ENCODE results near the gene TOR2A.

TOR2A gene

DNA sequence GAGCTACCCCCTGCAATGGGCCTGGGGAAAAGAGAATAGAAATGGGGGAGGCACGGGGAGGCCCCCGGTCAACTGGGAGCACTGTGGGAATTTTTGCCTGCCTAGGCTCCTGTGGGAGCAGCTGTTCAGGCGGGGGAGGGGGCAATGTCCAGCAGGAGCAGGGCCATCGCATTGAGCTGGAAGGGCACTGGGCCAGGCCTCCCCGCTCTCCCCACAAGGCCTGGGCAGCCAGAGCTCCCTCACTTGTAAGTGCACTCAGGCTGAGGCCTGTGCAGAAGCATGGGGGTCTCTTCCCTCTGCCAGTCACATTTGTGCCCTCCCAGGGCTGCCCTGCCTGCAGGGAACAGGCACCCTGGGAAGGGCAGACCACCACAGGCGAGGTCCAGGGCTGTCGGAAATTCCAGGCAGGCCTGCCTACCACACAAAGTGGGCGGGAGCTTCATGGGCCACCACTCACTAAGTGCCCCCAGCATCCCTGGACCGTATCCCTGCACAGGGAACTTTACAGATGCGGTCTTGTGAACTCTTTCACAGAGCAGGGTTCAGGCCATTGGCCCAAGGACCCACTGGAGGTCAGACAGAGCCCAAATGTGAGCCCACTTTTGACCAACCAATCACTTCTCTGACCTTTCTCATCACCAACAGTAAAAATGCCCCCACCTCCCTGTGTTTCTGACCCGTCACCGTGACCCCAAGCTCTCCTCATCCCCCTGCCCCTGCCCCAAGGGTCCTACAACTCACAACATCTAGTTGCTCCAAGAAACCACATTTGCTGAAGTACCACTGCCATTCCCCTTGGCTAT lies 29.3 kb downstream of the TOR2A start:
- Histone ChIP-seq H4K20me1 (ENCODE audit: insufficient read depth, low read length, poor library complexity, severe bottlenecking) (no peaks in the 10 kb centered on the region), H3K4me3 (ENCODE audit: low read length, poor library complexity, severe bottlenecking) (no peak overlapping the region), H3K4me2 (ENCODE audit: low read depth, low read length, poor library complexity, severe bottlenecking) (no peak overlapping the region), H3K79me2 (ENCODE audit: insufficient read depth, low read length) (no peaks in the 10 kb centered on the region), H3F3A (ENCODE audit: low read depth) (no peaks in the 10 kb centered on the region), H3K36me3 (ENCODE audit: insufficient read depth, low read length) (no peaks in the 10 kb centered on the region), H3K9ac (ENCODE audit: low read depth, low read length, poor library complexity, severe bottlenecking) (no peak overlapping the region), H3K4me1 (ENCODE audit: insufficient read depth, low read length, poor library complexity, severe bottlenecking) (peaks cover 11% of the 10 kb centered on the region), H3K27me3 (ENCODE audit: insufficient read depth, low read length, poor library complexity, severe bottlenecking) (no peaks in the 10 kb centered on the region), H3K9me3 (ENCODE audit: insufficient read depth, low read depth, low read length) (no peaks in the 10 kb centered on the region), H3K9me2 (replicated peaks; ENCODE audit: low read depth, low read length) (no peaks in the 10 kb centered on the region), H2AFZ (ENCODE audit: low read length) (no peak overlapping the region)
- no peak for TF ChIP-seq EZH2phosphoT487 (IDR thresholded peaks at IDR 0.05; ENCODE audit: borderline replicate concordance)
- TF ChIP-seq, protein P1, sequence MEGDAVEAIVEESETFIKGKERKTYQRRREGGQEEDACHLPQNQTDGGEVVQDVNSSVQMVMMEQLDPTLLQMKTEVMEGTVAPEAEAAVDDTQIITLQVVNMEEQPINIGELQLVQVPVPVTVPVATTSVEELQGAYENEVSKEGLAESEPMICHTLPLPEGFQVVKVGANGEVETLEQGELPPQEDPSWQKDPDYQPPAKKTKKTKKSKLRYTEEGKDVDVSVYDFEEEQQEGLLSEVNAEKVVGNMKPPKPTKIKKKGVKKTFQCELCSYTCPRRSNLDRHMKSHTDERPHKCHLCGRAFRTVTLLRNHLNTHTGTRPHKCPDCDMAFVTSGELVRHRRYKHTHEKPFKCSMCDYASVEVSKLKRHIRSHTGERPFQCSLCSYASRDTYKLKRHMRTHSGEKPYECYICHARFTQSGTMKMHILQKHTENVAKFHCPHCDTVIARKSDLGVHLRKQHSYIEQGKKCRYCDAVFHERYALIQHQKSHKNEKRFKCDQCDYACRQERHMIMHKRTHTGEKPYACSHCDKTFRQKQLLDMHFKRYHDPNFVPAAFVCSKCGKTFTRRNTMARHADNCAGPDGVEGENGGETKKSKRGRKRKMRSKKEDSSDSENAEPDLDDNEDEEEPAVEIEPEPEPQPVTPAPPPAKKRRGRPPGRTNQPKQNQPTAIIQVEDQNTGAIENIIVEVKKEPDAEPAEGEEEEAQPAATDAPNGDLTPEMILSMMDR (conservative IDR thresholded peaks at IDR 0.05; ENCODE audit: low read length), result no peak

DNA sequence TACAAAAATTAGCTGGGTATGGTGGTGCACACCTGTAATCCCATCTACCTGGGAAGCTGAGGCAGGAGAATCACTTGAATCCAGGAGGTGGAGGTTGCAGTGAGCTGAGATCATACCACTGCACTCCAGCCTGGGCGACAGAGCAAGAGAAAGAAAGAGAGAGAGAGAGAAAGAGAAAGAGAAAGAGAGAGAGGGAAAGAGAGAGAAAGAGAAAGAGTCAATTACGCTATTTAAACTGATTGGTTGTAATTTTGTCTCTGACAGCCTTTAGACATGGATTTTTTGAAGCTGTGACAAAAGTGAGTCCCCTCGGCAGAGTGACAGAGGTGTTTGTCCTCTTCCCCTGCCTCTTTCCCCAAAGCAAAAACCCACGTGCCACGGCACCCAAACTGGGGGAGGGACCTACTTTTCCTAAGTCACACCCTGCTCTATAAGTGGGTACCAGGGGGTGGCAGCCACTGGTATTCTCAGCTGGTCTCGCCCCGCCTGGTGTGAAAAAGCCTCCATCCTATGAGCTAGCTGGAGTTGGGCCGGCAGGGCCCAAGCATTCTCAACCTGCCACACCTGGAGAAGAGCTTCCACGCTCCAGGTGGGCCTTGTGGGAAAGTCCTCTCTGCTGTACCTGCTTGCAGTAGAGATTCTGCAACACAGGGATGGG lies 31.7 kb downstream of the TOR2A start:
- H3K9ac ChIP-seq (ENCODE audit: low read depth, low read length, poor library complexity, severe bottlenecking), result no peak overlapping the region
- H3K36me3 ChIP-seq (ENCODE audit: insufficient read depth, low read length), result no peaks in the 10 kb centered on the region
- no peaks in the 10 kb centered on the region for H3K9me2 ChIP-seq (replicated peaks; ENCODE audit: low read depth, low read length)
- H3K9me3 ChIP-seq (ENCODE audit: insufficient read depth, low read depth, low read length), result no peaks in the 10 kb centered on the region
- no peaks in the 10 kb centered on the region for H3K27me3 ChIP-seq (ENCODE audit: insufficient read depth, low read length, poor library complexity, severe bottlenecking)
- H3K4me1 ChIP-seq (ENCODE audit: insufficient read depth, low read length, poor library complexity, severe bottlenecking), result peaks cover 5% of the 10 kb centered on the region
- no peaks in the 10 kb centered on the region for H3K79me2 ChIP-seq (ENCODE audit: insufficient read depth, low read length)
- TF ChIP-seq, protein P1 (conservative IDR thresholded peaks at IDR 0.05; ENCODE audit: low read length), result no peak
- TF ChIP-seq EZH2phosphoT487 (IDR thresholded peaks at IDR 0.05; ENCODE audit: borderline replicate concordance), result no peak
- no peak overlapping the region for H3K4me2 ChIP-seq (ENCODE audit: low read depth, low read length, poor library complexity, severe bottlenecking)
- no peak overlapping the region for H3K4me3 ChIP-seq (ENCODE audit: low read length, poor library complexity, severe bottlenecking)
- H2AFZ ChIP-seq (ENCODE audit: low read length), result no peak overlapping the region
- H3F3A ChIP-seq (ENCODE audit: low read depth), result no peaks in the 10 kb centered on the region
- H4K20me1 ChIP-seq (ENCODE audit: insufficient read depth, low read length, poor library complexity, severe bottlenecking), result no peaks in the 10 kb centered on the region

DNA sequence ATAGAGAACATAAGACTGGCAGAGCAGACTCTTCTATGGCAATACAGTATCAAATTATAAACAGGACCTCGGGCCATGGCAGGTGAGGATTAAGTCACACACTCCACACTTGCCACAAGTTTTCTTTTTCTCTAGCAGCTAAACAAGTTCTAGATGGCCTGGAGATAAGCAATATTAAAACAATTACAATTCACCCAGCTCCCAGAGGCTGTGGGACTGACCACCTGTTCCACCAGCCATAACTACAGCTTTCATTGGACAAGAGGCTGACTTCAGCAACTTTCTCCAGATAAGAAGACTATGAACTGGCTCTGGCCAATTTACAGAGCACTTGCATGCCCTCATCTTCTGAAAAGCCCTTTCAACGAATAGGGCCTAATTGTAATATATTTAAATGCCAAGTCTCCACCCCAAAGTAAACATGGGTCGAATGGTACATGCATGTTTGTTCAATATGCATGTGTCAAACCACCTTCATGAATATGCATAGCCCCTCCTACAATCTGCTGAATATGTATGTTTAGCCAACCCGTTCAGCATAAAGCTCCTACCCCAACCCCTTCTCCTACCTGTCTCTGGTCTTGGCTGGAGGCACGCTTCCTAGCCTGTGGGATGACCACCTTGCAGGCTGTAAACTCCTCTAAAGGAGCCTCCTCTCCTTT lies 34.4 kb downstream of the TOR2A start:
- no peaks in the 10 kb centered on the region for H3K9me2 ChIP-seq (replicated peaks; ENCODE audit: low read depth, low read length)
- H3F3A ChIP-seq (ENCODE audit: low read depth), result no peaks in the 10 kb centered on the region
- no peaks in the 10 kb centered on the region for H4K20me1 ChIP-seq (ENCODE audit: insufficient read depth, low read length, poor library complexity, severe bottlenecking)
- no peaks in the 10 kb centered on the region for H3K9me3 ChIP-seq (ENCODE audit: insufficient read depth, low read depth, low read length)
- H3K4me2 ChIP-seq (ENCODE audit: low read depth, low read length, poor library complexity, severe bottlenecking), result no peak overlapping the region
- H3K9ac ChIP-seq (ENCODE audit: low read depth, low read length, poor library complexity, severe bottlenecking), result no peak overlapping the region
- TF ChIP-seq EZH2phosphoT487 (IDR thresholded peaks at IDR 0.05; ENCODE audit: borderline replicate concordance), result no peak
- TF ChIP-seq, protein P1 (conservative IDR thresholded peaks at IDR 0.05; ENCODE audit: low read length), result no peak
- H3K79me2 ChIP-seq (ENCODE audit: insufficient read depth, low read length), result no peaks in the 10 kb centered on the region
- no peaks in the 10 kb centered on the region for H3K4me1 ChIP-seq (ENCODE audit: insufficient read depth, low read length, poor library complexity, severe bottlenecking)
- no peak overlapping the region for H3K4me3 ChIP-seq (ENCODE audit: low read length, poor library complexity, severe bottlenecking)
- no peak overlapping the region for H2AFZ ChIP-seq (ENCODE audit: low read length)
- no peaks in the 10 kb centered on the region for H3K27me3 ChIP-seq (ENCODE audit: insufficient read depth, low read length, poor library complexity, severe bottlenecking)
- no peaks in the 10 kb centered on the region for H3K36me3 ChIP-seq (ENCODE audit: insufficient read depth, low read length)

All from Loucy (cell line).